ENCODE measurements around the gene ANXA9.

ANXA9 gene

GRCh38 chr1:150974580-150975478 lies 7.3 kb upstream of the ANXA9 start, which contains the start of gene CERS2:
TSS of gene CERS2 (minus strand) at chr1:150974835. CDS start at chr1:150969090, 5,745 bp downstream.
- peak within 1 kb of the TSS; percentile 83 for H3K4me3 ChIP-seq (replicated peaks; ENCODE audit: low read depth, low read length)
- DNase-seq (ENCODE audit: low read depth): peak; percentile 74
- no peak for TF ChIP-seq CTCF (IDR thresholded peaks at IDR 0.05; ENCODE audit: low read length, missing control alignments)

DNA sequence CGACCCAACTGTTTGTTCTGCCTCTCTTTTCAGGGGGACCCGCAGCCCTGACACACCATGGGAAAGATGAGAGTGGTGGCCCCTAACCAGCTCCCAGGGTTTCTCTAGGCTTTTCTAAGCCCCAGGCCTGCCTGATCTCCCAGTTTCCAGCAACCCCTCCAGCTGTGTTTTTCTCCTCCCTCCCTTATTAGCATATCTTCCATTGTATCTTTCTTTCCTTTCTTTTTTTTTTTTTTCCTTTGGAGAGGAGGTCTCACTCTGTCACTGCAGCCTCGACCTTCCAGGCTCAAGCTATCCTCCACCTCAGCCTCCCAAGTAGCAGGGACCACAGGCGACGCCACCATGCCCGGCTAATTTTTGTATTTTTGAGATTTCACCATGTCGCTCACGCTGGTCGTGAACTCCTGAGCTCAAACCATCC lies 5.7 kb upstream of the ANXA9 start:
- DNase-seq (ENCODE audit: low read depth): no peak
- H3K4me3 ChIP-seq (replicated peaks; ENCODE audit: low read depth, low read length): no peak overlapping the region
- TF ChIP-seq CTCF (IDR thresholded peaks at IDR 0.05; ENCODE audit: low read length, missing control alignments): no peak

DNA sequence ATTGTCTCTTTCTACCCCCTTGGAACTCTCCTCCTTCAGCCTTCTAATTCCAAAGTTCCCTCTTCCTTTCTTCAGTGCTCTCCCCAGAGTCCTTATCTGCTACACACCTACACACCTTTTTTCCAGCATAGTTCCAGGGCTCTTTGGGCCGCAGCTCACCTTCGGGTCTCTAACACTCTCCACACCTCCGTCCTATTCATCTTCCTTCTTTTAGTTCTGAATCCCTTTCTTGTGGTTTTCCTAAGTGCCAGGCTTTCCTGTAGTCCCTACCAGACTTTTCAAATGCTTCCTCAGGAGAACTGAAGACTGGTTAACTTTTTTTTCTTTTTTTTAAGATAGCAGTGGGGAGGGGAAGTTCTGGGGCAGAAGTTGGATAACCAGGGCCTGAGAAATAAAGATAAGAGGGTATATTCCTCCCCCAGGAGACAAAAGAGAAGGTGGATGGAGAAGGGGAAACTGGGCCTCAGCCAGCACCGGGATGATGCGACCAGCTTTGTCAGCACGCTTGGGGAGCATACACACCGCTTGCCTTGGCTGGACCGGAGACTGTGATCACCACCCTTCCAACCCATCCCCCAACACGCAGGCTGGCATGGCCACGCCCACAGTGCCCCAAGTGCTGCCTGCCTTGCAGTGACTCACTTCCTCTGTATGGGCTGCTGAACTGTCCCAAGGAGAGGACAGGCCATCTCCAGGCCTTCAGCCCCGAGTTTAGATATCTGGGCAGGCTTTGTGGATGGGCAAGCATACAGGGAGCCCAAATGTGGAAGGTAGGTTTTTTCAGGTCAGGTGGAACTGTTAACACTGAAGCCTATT lies 5.0 kb upstream of the ANXA9 start:
- TF ChIP-seq CTCF (IDR thresholded peaks at IDR 0.05; ENCODE audit: low read length, missing control alignments): no peak
- no peak overlapping the region for H3K4me3 ChIP-seq (replicated peaks; ENCODE audit: low read depth, low read length)
- no peak for DNase-seq (ENCODE audit: low read depth)

- peak; percentile 92 for DNase-seq (ENCODE audit: low read depth)
- no peak overlapping the region for H3K4me3 ChIP-seq (replicated peaks; ENCODE audit: low read depth, low read length)
- TF ChIP-seq CTCF (IDR thresholded peaks at IDR 0.05; ENCODE audit: low read length, missing control alignments): no peak
These were observed 2.7 kb upstream of the ANXA9 start for GRCh38 chr1:150979092-150980056.

- no peak overlapping the region for H3K4me3 ChIP-seq (replicated peaks; ENCODE audit: low read depth, low read length)
- no peak for TF ChIP-seq CTCF (IDR thresholded peaks at IDR 0.05; ENCODE audit: low read length, missing control alignments)
- no peak for DNase-seq (ENCODE audit: low read depth)
These were observed 801 bp upstream of the ANXA9 start for GRCh38 chr1:150981177-150981804.

Data from fibroblast of pulmonary artery (primary cell).